Osteoblast (primary cell): ENCODE results near the gene SMPD3. TPM values are rescaled to one million over a fixed set of nuclear protein-coding genes. Genes with fewer than 3 reads are reported as not detected.

Experiments used
- DNase-seq: peaks from one replicate; pipeline ENCODE4 v3.0.0; 2011; ENCODE audit warnings: low spot score, mixed read lengths; ENCODE audit not compliant: insufficient read length; ENCODE audit errors: missing footprints
- H2AFZ ChIP-seq: 2 replicates; pipeline ENCODE4 v1.6.0; 2011; ENCODE audit warnings: mild to moderate bottlenecking, low read length
- H3K27ac ChIP-seq: 2 replicates; pipeline ENCODE4 v1.5.1; 2011; ENCODE audit warnings: mild to moderate bottlenecking, low read depth, low read length, moderate library complexity
- H3K27me3 ChIP-seq: 2 replicates; pipeline ENCODE4 v1.6.0; 2012; ENCODE audit warnings: mild to moderate bottlenecking, control low read depth, inconsistent platforms, low read length, moderate library complexity; ENCODE audit not compliant: insufficient read depth
- H3K36me3 ChIP-seq: 2 replicates; pipeline ENCODE4 v1.5.1; 2011; ENCODE audit warnings: mild to moderate bottlenecking, low read length, control low read depth, moderate library complexity; ENCODE audit not compliant: insufficient read depth
- H3K4me1 ChIP-seq: 2 replicates; pipeline ENCODE4 v1.5.1; 2011; ENCODE audit warnings: mild to moderate bottlenecking, low read length, control low read depth, moderate library complexity; ENCODE audit not compliant: insufficient read depth
- H3K4me2 ChIP-seq: 2 replicates; pipeline ENCODE4 v1.6.0; 2011; ENCODE audit warnings: mild to moderate bottlenecking, low read length; ENCODE audit not compliant: insufficient read depth
- H3K4me3 ChIP-seq: fragments of 200-600 bp; sonication (generic); 3 replicates; pipeline ENCODE4 v1.5.1; 2012; ENCODE audit warnings: mild to moderate bottlenecking, low read length, inconsistent platforms; ENCODE audit not compliant: insufficient read depth
- H3K79me2 ChIP-seq: 2 replicates; pipeline ENCODE4 v1.6.0; 2012; ENCODE audit warnings: mild to moderate bottlenecking, low read length, control low read depth, inconsistent platforms; ENCODE audit not compliant: insufficient read depth
- H3K9me3 ChIP-seq: 2 replicates; pipeline ENCODE4 v1.5.1; 2011; ENCODE audit warnings: low read depth, low read length, control low read depth
- H4K20me1 ChIP-seq: 2 replicates; pipeline ENCODE4 v1.6.0; 2012; ENCODE audit warnings: mild to moderate bottlenecking, low read length, control low read depth; ENCODE audit not compliant: insufficient read depth
- total RNA-seq: library from RNA; depleted of rRNA; stranded (reverse); fragments of >200 nt; gene quantifications from 2 replicates; pipeline ENCODE4 v1.2.3, GENCODE V29; 2012
- TF ChIP-seq, protein P1 (sequence below): IDR thresholded peaks from 2 replicates; pipeline ENCODE4 v1.5.1; 2011; ENCODE audit warnings: mild to moderate bottlenecking, low read depth, low read length, moderate library complexity; ENCODE audit errors: extremely low read depth

Gene SMPD3
- total RNA-seq, 1 donor, result 0.72 TPM

DNA sequence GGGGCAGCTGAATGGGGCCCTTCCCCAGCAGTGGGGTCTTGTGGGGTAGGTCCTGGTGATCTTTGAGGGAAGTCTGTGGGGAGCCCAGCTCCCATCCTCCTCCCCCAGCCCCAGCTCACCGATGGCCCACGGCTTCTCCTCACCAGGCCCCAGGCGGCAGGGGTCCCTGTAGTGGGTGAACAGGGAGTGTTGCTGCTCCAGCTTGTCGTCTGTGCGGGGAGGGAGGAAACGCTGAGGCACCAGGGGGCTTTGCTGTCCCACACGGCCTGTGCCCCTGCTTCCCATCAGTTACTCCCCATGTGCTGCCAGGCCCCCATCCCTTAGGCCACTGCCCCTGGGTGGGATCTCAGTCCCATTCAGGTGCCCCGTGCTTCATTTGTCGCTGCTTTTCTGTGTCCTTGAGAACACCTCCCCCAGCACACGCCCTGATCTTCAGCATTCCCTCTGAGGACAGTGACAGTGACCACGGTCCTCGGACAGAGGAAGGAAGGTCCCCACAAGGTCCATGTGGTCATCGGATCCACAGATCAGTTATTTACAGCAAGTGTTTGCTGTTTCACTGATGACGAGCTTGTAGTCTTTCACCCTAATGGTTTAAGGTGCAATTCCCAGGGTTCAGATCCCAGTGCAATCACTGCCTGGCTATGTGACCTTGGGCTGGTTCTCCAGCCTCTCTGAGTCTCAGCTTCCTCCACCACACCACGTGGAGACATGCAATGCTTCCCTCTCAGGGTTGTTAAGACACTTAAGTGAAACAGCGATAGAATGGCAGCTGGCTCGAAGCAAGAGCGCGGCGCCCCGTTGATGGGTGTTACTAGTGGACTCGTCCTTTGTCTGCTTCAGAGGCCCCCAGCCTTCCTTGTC lies 84.4 kb downstream of the SMPD3 start:
- H3K79me2 ChIP-seq, result no peaks in the 10 kb centered on the region
- no peak overlapping the region for H2AFZ ChIP-seq
- peak; percentile 69 for DNase-seq
- no peaks in the 10 kb centered on the region for H4K20me1 ChIP-seq
- H3K27ac ChIP-seq, result no peak overlapping the region
- H3K27me3 ChIP-seq, result no peaks in the 10 kb centered on the region
- TF ChIP-seq, protein P1, sequence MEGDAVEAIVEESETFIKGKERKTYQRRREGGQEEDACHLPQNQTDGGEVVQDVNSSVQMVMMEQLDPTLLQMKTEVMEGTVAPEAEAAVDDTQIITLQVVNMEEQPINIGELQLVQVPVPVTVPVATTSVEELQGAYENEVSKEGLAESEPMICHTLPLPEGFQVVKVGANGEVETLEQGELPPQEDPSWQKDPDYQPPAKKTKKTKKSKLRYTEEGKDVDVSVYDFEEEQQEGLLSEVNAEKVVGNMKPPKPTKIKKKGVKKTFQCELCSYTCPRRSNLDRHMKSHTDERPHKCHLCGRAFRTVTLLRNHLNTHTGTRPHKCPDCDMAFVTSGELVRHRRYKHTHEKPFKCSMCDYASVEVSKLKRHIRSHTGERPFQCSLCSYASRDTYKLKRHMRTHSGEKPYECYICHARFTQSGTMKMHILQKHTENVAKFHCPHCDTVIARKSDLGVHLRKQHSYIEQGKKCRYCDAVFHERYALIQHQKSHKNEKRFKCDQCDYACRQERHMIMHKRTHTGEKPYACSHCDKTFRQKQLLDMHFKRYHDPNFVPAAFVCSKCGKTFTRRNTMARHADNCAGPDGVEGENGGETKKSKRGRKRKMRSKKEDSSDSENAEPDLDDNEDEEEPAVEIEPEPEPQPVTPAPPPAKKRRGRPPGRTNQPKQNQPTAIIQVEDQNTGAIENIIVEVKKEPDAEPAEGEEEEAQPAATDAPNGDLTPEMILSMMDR, result no peak
- H3K36me3 ChIP-seq, result no peaks in the 10 kb centered on the region
- H3K9me3 ChIP-seq, result no peaks in the 10 kb centered on the region
- no peak overlapping the region for H3K4me3 ChIP-seq
- H3K4me2 ChIP-seq, result no peak overlapping the region
- H3K4me1 ChIP-seq, result peaks cover 11% of the 10 kb centered on the region

DNA sequence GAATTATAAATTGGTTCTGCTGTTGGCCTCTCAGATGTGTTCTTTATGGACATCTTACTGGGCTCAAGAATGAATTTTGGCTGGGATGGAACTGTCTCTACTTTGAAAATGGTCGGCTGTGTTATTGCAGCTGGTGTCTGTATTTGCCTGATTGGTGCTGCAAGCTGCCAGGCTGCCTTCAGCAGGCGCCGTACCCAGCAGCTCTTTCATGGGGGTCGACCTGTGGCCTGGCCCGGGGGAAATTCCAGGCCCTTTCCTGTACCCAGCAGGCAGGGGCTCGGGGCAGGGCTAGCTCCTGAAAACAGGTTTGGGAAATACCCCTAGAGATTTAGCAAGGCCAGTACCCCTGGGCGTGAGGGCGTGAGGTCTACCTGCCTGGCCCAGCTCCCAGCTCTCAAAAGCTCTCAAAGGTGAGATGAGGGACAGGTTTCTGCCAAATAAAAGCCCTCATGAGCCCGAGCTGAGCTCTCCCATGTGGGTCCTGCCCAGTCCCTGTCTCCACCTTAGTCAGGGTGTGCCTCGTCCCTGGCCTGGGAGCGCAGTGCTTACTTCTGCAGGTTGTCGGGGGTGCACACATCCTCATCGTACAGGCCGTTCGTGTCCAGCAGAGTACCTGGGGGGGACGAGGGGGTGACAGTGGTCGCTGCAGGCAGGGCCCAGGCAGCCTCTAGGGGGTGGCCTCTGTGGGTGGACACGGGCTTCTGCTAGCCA lies 85.2 kb downstream of the SMPD3 start:
- H3K4me2 ChIP-seq, result no peak overlapping the region
- peak; percentile 78 for DNase-seq
- H3K4me1 ChIP-seq, result peaks cover 11% of the 10 kb centered on the region
- no peak overlapping the region for H3K27ac ChIP-seq
- H2AFZ ChIP-seq, result no peak overlapping the region
- no peaks in the 10 kb centered on the region for H4K20me1 ChIP-seq
- H3K27me3 ChIP-seq, result no peaks in the 10 kb centered on the region
- H3K79me2 ChIP-seq, result no peaks in the 10 kb centered on the region
- H3K4me3 ChIP-seq, result no peak overlapping the region
- TF ChIP-seq, protein P1, result no peak
- no peaks in the 10 kb centered on the region for H3K9me3 ChIP-seq
- H3K36me3 ChIP-seq, result no peaks in the 10 kb centered on the region

DNA sequence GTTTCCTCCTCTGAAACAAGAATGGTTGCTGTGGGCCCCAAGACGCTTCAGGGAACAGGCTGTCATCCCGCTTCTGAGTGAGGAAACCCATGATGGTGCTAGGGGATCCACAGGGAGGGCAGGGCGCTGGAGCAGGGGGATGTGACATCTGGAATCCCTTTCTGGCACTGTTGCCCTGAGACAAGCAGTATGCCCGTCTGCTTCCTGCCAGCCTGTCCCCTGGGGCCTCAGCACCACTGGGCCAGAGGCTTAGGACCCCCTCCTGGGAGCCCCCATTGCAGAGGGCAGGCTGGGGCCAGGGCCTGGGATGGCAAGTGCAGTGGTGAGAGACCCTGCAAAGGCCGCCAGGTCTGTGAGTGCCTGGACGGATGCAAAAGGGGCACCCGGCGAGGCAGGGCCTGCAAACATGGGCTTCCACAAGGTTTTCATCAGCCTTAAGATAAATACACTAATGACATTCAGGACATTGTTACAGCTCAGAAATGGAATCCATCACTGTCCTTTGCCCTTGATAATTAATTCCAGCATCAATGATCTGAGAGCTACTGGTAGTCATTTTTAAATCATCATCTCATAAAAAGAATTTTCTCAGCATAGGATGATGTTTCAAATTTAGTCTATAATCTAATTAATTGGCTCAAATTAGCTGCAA lies 85.9 kb downstream of the SMPD3 start:
- Histone ChIP-seq H3K27me3 (no peaks in the 10 kb centered on the region), H3K27ac (no peak overlapping the region), H3K36me3 (no peaks in the 10 kb centered on the region), H2AFZ (no peak overlapping the region), H3K4me2 (no peak overlapping the region), H3K4me1 (peaks cover 11% of the 10 kb centered on the region), H3K9me3 (no peaks in the 10 kb centered on the region), H4K20me1 (no peaks in the 10 kb centered on the region), H3K4me3 (no peak overlapping the region), H3K79me2 (no peaks in the 10 kb centered on the region)
- DNase-seq, result peak; percentile 77
- TF ChIP-seq, protein P1, result no peak
